ENCODE data around the gene BARX2. TPM values are rescaled to one million over a fixed set of nuclear protein-coding genes. Genes with fewer than 3 reads are reported as not detected.

BARX2 gene
- total and polyA plus RNA-seq, 3 experiments from 2014 or later, result not detected

GRCh38 chr11:129443276-129443675 is 67.6 kb downstream of the BARX2 start:
- H3K4me1 Mint-ChIP-seq, result no peaks in the 10 kb centered on the region
- CTCF ChIA-PET, result no interaction called here
- Histone ChIP-seq H3K4me3 (ENCODE audit: low read length) (no peak overlapping the region), H3K9me3 (ENCODE audit: low read length) (no peaks in the 10 kb centered on the region), H3K27ac (ENCODE audit: low read depth, low read length) (no peak overlapping the region), H3K27me3 (ENCODE audit: insufficient read depth, low read length, poor library complexity, severe bottlenecking) (no peaks in the 10 kb centered on the region), H3K36me3 (ENCODE audit: insufficient read depth, low read length) (no peaks in the 10 kb centered on the region), H3K4me1 (ENCODE audit: insufficient read depth, low read length) (no peaks in the 10 kb centered on the region)
- H3K27me3 Mint-ChIP-seq, result peaks cover 0 to 5% of the 10 kb centered on the region in 2 donors
- no peak overlapping the region for H3K27ac Mint-ChIP-seq
- POLR2A ChIA-PET, result no interaction called here
- peaks cover 0 to 1% (median 0%) of the 10 kb centered on the region in 3 donors for H3K36me3 Mint-ChIP-seq
- H3K9me3 Mint-ChIP-seq, result peaks cover 0 to 18% (median 2%) of the 10 kb centered on the region in 5 donors
- no peak for DNase-seq
- no peak overlapping the region for H3K4me3 Mint-ChIP-seq

DNA sequence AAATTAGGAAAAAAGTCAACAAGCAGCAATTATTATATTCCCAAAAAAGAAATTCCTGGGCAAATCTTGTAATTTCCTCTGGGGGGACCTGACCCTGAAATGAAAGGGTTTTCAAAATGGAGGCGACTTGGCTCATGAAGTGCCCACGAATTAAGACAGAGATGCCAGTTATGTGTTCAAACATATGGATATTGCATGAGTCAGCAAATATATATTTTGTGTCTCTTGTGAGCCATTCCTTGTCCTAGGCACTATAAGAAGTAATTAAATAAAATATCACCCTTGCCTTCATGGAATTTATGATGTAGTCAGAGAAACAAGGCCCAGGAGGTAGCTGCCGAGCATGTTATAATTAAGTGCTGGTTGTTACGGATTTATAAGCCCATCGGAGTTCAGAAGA is 68.6 kb downstream of the BARX2 start:
- Histone ChIP-seq H3K27ac (ENCODE audit: low read depth, low read length) (no peak overlapping the region), H3K27me3 (ENCODE audit: insufficient read depth, low read length, poor library complexity, severe bottlenecking) (no peaks in the 10 kb centered on the region), H3K36me3 (ENCODE audit: insufficient read depth, low read length) (no peaks in the 10 kb centered on the region), H3K4me3 (ENCODE audit: low read length) (no peak overlapping the region), H3K4me1 (ENCODE audit: insufficient read depth, low read length) (no peaks in the 10 kb centered on the region), H3K9me3 (ENCODE audit: low read length) (no peaks in the 10 kb centered on the region)
- Mint-ChIP-seq H3K27me3 (peaks cover 0 to 2% of the 10 kb centered on the region in 2 donors), H3K4me3 (no peak overlapping the region), H3K36me3 (peaks cover 0 to 1% (median 0%) of the 10 kb centered on the region in 3 donors), H3K27ac (no peak overlapping the region), H3K4me1 (no peaks in the 10 kb centered on the region), H3K9me3 (peaks cover 1 to 17% (median 2%) of the 10 kb centered on the region in 5 donors)
- CTCF ChIA-PET, result no interaction called here
- DNase-seq, result no peak
- POLR2A ChIA-PET, result no interaction called here

DNA sequence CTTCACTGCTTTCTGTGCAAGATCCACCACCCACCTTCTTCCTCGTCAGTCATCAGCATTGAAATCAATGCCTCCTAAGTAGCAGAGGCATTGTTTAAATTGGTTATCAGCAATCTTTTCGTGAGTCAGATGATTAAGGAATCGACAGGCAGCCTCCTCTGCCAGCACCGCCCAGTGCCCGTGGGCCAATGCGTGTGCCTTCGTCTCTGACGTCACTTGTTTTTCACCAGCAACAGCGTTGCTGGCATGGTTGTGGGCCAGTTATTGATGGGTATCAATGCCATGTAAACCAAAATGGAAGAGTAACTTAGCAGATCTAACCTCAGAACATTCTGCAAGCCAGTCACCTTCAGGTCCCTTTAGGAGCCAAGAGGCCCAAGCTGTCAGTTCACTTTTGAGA is 69.6 kb downstream of the BARX2 start:
- Histone ChIP-seq H3K27me3 (ENCODE audit: insufficient read depth, low read length, poor library complexity, severe bottlenecking) (no peaks in the 10 kb centered on the region), H3K4me3 (ENCODE audit: low read length) (no peak overlapping the region), H3K36me3 (ENCODE audit: insufficient read depth, low read length) (no peaks in the 10 kb centered on the region), H3K4me1 (ENCODE audit: insufficient read depth, low read length) (no peaks in the 10 kb centered on the region), H3K27ac (ENCODE audit: low read depth, low read length) (no peak overlapping the region), H3K9me3 (ENCODE audit: low read length) (no peaks in the 10 kb centered on the region)
- Mint-ChIP-seq H3K9me3 (peaks cover 2 to 12% (median 5%) of the 10 kb centered on the region in 5 donors), H3K27ac (peak overlapping the region in 1 of 8 donors; percentile 12), H3K4me1 (no peaks in the 10 kb centered on the region), H3K27me3 (peaks cover 0 to 2% of the 10 kb centered on the region in 2 donors), H3K4me3 (no peak overlapping the region), H3K36me3 (peaks cover 0 to 1% (median 0%) of the 10 kb centered on the region in 3 donors)
- DNase-seq, result no peak
- ChIA-PET POLR2A (no interaction called here), CTCF (no interaction called here)

DNA sequence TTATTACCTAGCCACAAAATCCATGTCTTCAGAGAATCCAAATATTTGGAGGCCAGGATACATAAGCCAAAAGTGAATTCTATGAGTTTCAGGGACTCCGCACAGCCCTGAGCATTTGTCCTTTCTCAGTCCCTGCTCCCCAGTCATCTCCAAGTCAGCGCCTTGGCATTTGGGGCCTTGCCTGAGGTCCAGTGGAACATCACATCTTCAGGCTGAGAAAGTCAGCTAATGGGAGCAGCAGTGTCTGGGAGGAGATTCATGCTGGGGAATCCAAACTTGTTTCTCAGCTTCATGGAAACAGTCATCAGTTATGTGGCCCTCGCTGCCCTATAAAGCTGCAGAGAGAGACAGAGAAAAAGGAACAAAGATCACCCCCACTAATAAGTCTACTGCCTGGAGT is 70.9 kb downstream of the BARX2 start:
- ChIA-PET CTCF (no interaction called here), POLR2A (no interaction called here)
- no peaks in the 10 kb centered on the region for H3K4me1 ChIP-seq (ENCODE audit: insufficient read depth, low read length)
- H3K4me3 ChIP-seq (ENCODE audit: low read length), result no peak overlapping the region
- Mint-ChIP-seq H3K9me3 (peaks cover 2 to 12% (median 5%) of the 10 kb centered on the region in 5 donors), H3K4me1 (no peaks in the 10 kb centered on the region), H3K4me3 (no peak overlapping the region), H3K27me3 (peaks cover 0 to 2% of the 10 kb centered on the region in 2 donors), H3K27ac (no peak overlapping the region), H3K36me3 (peaks cover 0 to 1% (median 0%) of the 10 kb centered on the region in 3 donors)
- no peaks in the 10 kb centered on the region for H3K27me3 ChIP-seq (ENCODE audit: insufficient read depth, low read length, poor library complexity, severe bottlenecking)
- H3K9me3 ChIP-seq (ENCODE audit: low read length), result no peaks in the 10 kb centered on the region
- DNase-seq, result no peak
- no peaks in the 10 kb centered on the region for H3K36me3 ChIP-seq (ENCODE audit: insufficient read depth, low read length)
- no peak overlapping the region for H3K27ac ChIP-seq (ENCODE audit: low read depth, low read length)

- Mint-ChIP-seq H3K27me3 (peaks cover 0 to 2% of the 10 kb centered on the region in 2 donors), H3K4me1 (no peaks in the 10 kb centered on the region), H3K36me3 (peaks cover 0 to 1% (median 0%) of the 10 kb centered on the region in 3 donors), H3K9me3 (peaks cover 2 to 10% (median 5%) of the 10 kb centered on the region in 5 donors), H3K4me3 (no peak overlapping the region), H3K27ac (no peak overlapping the region)
- Histone ChIP-seq H3K4me3 (ENCODE audit: low read length) (no peak overlapping the region), H3K27me3 (ENCODE audit: insufficient read depth, low read length, poor library complexity, severe bottlenecking) (no peaks in the 10 kb centered on the region), H3K9me3 (ENCODE audit: low read length) (no peaks in the 10 kb centered on the region), H3K36me3 (ENCODE audit: insufficient read depth, low read length) (no peaks in the 10 kb centered on the region), H3K4me1 (ENCODE audit: insufficient read depth, low read length) (no peaks in the 10 kb centered on the region), H3K27ac (ENCODE audit: low read depth, low read length) (no peak overlapping the region)
- ChIA-PET CTCF (no interaction called here), POLR2A (no interaction called here)
- no peak for DNase-seq
Measured at GRCh38 chr11:129447654-129448239, 72.1 kb downstream of the BARX2 start.

DNA sequence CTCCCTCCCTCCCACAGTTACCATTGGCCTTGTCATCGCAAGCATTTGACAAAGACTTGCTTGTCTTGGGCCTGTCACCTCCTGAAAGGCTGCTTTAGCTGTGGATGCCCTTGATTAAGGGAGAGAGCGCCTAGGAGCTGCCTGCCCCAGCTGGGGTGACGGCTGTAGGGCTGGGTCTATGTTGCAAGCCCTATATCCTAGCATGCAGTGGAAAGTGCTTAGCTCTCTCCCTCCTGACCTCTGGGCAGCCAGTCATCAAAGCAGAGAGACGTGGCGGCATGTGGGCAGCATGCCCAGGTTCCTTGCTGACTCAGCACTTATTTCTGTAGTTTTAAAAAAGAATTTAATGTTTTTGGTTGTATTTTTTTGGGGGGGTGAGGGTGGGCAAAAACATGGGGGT is 75.9 kb downstream of the BARX2 start:
- Mint-ChIP-seq H3K36me3 (no peaks in the 10 kb centered on the region), H3K27ac (no peak overlapping the region), H3K9me3 (peaks cover 2 to 6% (median 3%) of the 10 kb centered on the region in 5 donors), H3K27me3 (peaks cover 0 to 2% of the 10 kb centered on the region in 2 donors), H3K4me3 (no peak overlapping the region), H3K4me1 (no peaks in the 10 kb centered on the region)
- Histone ChIP-seq H3K27ac (ENCODE audit: low read depth, low read length) (no peak overlapping the region), H3K36me3 (ENCODE audit: insufficient read depth, low read length) (no peaks in the 10 kb centered on the region), H3K4me3 (ENCODE audit: low read length) (no peak overlapping the region), H3K4me1 (ENCODE audit: insufficient read depth, low read length) (no peaks in the 10 kb centered on the region), H3K9me3 (ENCODE audit: low read length) (no peaks in the 10 kb centered on the region), H3K27me3 (ENCODE audit: insufficient read depth, low read length, poor library complexity, severe bottlenecking) (no peaks in the 10 kb centered on the region)
- ChIA-PET POLR2A (no interaction called here), CTCF (no interaction called here)
- no peak for DNase-seq

DNA sequence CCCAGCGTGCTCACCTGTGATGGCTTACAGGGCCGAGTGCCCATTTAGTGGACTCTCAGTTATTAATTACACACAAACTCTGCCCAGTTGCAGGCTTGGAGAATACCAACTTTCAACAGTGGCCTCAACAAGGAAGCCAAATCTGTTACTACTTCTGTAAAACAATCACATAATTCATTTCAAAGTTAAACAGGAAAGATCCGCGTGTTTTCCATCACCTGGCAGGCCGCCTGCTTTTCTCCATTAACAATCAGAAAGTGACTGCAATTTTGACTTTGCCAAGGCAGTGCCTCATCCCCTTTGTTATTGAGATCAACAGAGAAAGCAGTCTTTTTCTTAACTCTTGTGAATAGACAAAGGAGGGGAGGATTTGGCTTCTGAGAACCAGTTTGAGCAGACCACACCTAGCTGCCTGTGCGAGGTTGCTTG is 77.7 kb downstream of the BARX2 start:
- DNase-seq, result no peak
- H3K4me1 ChIP-seq (ENCODE audit: insufficient read depth, low read length), result no peaks in the 10 kb centered on the region
- Mint-ChIP-seq H3K36me3 (no peaks in the 10 kb centered on the region), H3K27me3 (peaks cover under 1 to 5% of the 10 kb centered on the region in 2 donors), H3K4me1 (no peaks in the 10 kb centered on the region), H3K9me3 (peaks cover 0 to 5% (median 0%) of the 10 kb centered on the region in 5 donors), H3K27ac (no peak overlapping the region), H3K4me3 (no peak overlapping the region)
- POLR2A ChIA-PET, result no interaction called here
- H3K4me3 ChIP-seq (ENCODE audit: low read length), result no peak overlapping the region
- no peaks in the 10 kb centered on the region for H3K27me3 ChIP-seq (ENCODE audit: insufficient read depth, low read length, poor library complexity, severe bottlenecking)
- H3K9me3 ChIP-seq (ENCODE audit: low read length), result no peaks in the 10 kb centered on the region
- H3K27ac ChIP-seq (ENCODE audit: low read depth, low read length), result no peak overlapping the region
- H3K36me3 ChIP-seq (ENCODE audit: insufficient read depth, low read length), result no peaks in the 10 kb centered on the region
- CTCF ChIA-PET, result no interaction called here

GRCh38 chr11:129455101-129455500 is 79.5 kb downstream of the BARX2 start:
- DNase-seq, result no peak
- Mint-ChIP-seq H3K4me3 (no peak overlapping the region), H3K36me3 (no peaks in the 10 kb centered on the region), H3K9me3 (no peaks in the 10 kb centered on the region), H3K27me3 (peaks cover 1 to 5% of the 10 kb centered on the region in 2 donors), H3K4me1 (no peaks in the 10 kb centered on the region), H3K27ac (no peak overlapping the region)
- Histone ChIP-seq H3K4me3 (ENCODE audit: low read length) (no peak overlapping the region), H3K27me3 (ENCODE audit: insufficient read depth, low read length, poor library complexity, severe bottlenecking) (no peaks in the 10 kb centered on the region), H3K27ac (ENCODE audit: low read depth, low read length) (no peak overlapping the region), H3K36me3 (ENCODE audit: insufficient read depth, low read length) (no peaks in the 10 kb centered on the region), H3K4me1 (ENCODE audit: insufficient read depth, low read length) (no peaks in the 10 kb centered on the region), H3K9me3 (ENCODE audit: low read length) (no peaks in the 10 kb centered on the region)
- ChIA-PET CTCF (no interaction called here), POLR2A (no interaction called here)

Data from CD8-positive, alpha-beta memory T cell (primary cell).